ENCODE results near the gene SERPINA5. TPM values are rescaled to one million over a fixed set of nuclear protein-coding genes. Genes with fewer than 3 reads are reported as not detected.
A peak's percentile ranks its signal among the peaks of the same experiment; 100 is the strongest.

Gene SERPINA5
- total RNA-seq, 3 donors from 2014 or later: 0.53 to 3.8 TPM; not detected in 1

GRCh38 chr14:94570002-94570400, 11.2 kb upstream of the SERPINA5 start:
- H3K4me1 ChIP-seq (ENCODE audit: low read depth): no peaks in the 10 kb centered on the region
- no peak overlapping the region for H3K4me3 ChIP-seq
- intact Hi-C loops (cut with DNase I, micrococcal nuclease): no loop called here
- no peaks in the 10 kb centered on the region for H3K9me3 ChIP-seq
- ATAC-seq: no peak
- no peak for TF ChIP-seq CTCF (IDR thresholded peaks at IDR 0.05)
- H3K36me3 ChIP-seq (ENCODE audit: low read depth): no peaks in the 10 kb centered on the region
- no peak for DNase-seq

- DNase-seq (no peak), ATAC-seq (no peak)
Measured at GRCh38 chr14:94570440-94570839, 10.8 kb upstream of the SERPINA5 start.

GRCh38 chr14:94571395-94571794, 9.8 kb upstream of the SERPINA5 start:
- Histone ChIP-seq H3K36me3 (ENCODE audit: low read depth) (no peaks in the 10 kb centered on the region), H3K9me3 (no peaks in the 10 kb centered on the region), H3K4me1 (ENCODE audit: low read depth) (no peaks in the 10 kb centered on the region), H3K4me3 (no peak overlapping the region)
- peak in 1 of 3 donors; percentile 9 for DNase-seq
- intact Hi-C loops (cut with DNase I, micrococcal nuclease): no loop called here
- no peak for TF ChIP-seq CTCF (IDR thresholded peaks at IDR 0.05)
- no peak for ATAC-seq

More at GRCh38 chr14:94570440-94570839, 10.8 kb upstream of the SERPINA5 start:
- no peak for TF ChIP-seq CTCF (IDR thresholded peaks at IDR 0.05)
- intact Hi-C loops (cut with DNase I, micrococcal nuclease): no loop called here
- H3K4me3 ChIP-seq: no peak overlapping the region
- H3K4me1 ChIP-seq (ENCODE audit: low read depth): no peaks in the 10 kb centered on the region
- no peaks in the 10 kb centered on the region for H3K9me3 ChIP-seq
- no peaks in the 10 kb centered on the region for H3K36me3 ChIP-seq (ENCODE audit: low read depth)

GRCh38 chr14:94571950-94572349, 9.3 kb upstream of the SERPINA5 start:
- Histone ChIP-seq H3K9me3 (no peaks in the 10 kb centered on the region), H3K4me3 (no peak overlapping the region), H3K36me3 (ENCODE audit: low read depth) (no peaks in the 10 kb centered on the region), H3K4me1 (ENCODE audit: low read depth) (no peaks in the 10 kb centered on the region)
- DNase-seq (no peak), ATAC-seq (no peak)
- intact Hi-C loops (cut with DNase I, micrococcal nuclease): no loop called here
- TF ChIP-seq CTCF (IDR thresholded peaks at IDR 0.05): no peak

- Histone ChIP-seq H3K4me3 (no peak overlapping the region), H3K9me3 (no peaks in the 10 kb centered on the region), H3K36me3 (ENCODE audit: low read depth) (no peaks in the 10 kb centered on the region), H3K4me1 (ENCODE audit: low read depth) (no peaks in the 10 kb centered on the region)
- DNase-seq (no peak), ATAC-seq (no peak)
- no peak for TF ChIP-seq CTCF (IDR thresholded peaks at IDR 0.05)
- intact Hi-C loops (cut with DNase I, micrococcal nuclease): no loop called here
Measured at GRCh38 chr14:94572637-94573303, 8.5 kb upstream of the SERPINA5 start.
